ENCODE measurements around the gene MPRIP. TPM values are rescaled to one million over a fixed set of nuclear protein-coding genes. Genes with fewer than 3 reads are reported as not detected.

The MPRIP gene
- total and polyA plus RNA-seq, 4 donors, result 121 to 342 (median 175) TPM

DNA sequence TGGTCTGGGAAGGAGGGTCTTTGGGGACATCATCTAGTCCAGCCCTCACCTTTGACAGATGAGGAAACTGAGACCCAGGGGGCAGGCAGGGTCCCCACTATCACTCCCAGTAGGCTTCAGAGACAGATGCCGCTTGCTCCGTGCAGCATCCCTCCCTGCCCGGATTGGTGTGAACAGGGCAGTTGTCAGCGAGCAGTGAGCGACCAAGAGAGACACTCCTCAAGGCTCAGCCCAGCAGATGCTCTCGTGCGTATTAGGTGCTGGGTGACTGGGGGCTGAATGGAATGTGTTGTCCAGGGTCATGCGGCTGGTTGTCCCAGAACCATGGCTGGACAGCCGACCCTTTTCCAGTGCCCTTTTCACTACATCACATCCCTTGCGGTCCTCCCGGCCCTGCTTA, 49.0 kb downstream of the MPRIP start:
- ATAC-seq (ENCODE audit: insufficient read depth, low FRiP score), result no peak
- no peak overlapping the region for H3K4me3 ChIP-seq
- WGBS, 2 donors, result 84 to 92% methylated on average over 11 of the region's 11 CpGs
- no peak overlapping the region for H3K27ac ChIP-seq (ENCODE audit: low read depth in 1 of 2, low read length in 1 of 2)
- no peak for DNase-seq
- H3K9me3 ChIP-seq (ENCODE audit: control insufficient read depth in 4 of 4, insufficient read depth in 3 of 4, low read length in 3 of 4), result no peaks in the 10 kb centered on the region
- H3K36me3 ChIP-seq (ENCODE audit: control insufficient read depth in 4 of 4, insufficient read depth in 4 of 4, low read length in 4 of 4), result peaks cover 0 to 21% (median 6%) of the 10 kb centered on the region in 4 donors
- peaks cover 26 to 48% (median 33%) of the 10 kb centered on the region in 5 donors for H3K4me1 ChIP-seq (ENCODE audit: control insufficient read depth in 5 of 5, insufficient read depth in 5 of 5, low read length in 5 of 5)
- no peaks in the 10 kb centered on the region for H3K27me3 ChIP-seq (ENCODE audit: control insufficient read depth in 3 of 3, insufficient read depth in 3 of 3, low read length in 2 of 3)
- TF ChIP-seq, protein P1, sequence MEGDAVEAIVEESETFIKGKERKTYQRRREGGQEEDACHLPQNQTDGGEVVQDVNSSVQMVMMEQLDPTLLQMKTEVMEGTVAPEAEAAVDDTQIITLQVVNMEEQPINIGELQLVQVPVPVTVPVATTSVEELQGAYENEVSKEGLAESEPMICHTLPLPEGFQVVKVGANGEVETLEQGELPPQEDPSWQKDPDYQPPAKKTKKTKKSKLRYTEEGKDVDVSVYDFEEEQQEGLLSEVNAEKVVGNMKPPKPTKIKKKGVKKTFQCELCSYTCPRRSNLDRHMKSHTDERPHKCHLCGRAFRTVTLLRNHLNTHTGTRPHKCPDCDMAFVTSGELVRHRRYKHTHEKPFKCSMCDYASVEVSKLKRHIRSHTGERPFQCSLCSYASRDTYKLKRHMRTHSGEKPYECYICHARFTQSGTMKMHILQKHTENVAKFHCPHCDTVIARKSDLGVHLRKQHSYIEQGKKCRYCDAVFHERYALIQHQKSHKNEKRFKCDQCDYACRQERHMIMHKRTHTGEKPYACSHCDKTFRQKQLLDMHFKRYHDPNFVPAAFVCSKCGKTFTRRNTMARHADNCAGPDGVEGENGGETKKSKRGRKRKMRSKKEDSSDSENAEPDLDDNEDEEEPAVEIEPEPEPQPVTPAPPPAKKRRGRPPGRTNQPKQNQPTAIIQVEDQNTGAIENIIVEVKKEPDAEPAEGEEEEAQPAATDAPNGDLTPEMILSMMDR (IDR thresholded peaks at IDR 0.05; ENCODE audit: control extremely low read depth, extremely low read depth), result no peak
- no peak overlapping the region for H3K9ac ChIP-seq (ENCODE audit: insufficient read depth in 1 of 2, low read length in 2 of 2)

DNA sequence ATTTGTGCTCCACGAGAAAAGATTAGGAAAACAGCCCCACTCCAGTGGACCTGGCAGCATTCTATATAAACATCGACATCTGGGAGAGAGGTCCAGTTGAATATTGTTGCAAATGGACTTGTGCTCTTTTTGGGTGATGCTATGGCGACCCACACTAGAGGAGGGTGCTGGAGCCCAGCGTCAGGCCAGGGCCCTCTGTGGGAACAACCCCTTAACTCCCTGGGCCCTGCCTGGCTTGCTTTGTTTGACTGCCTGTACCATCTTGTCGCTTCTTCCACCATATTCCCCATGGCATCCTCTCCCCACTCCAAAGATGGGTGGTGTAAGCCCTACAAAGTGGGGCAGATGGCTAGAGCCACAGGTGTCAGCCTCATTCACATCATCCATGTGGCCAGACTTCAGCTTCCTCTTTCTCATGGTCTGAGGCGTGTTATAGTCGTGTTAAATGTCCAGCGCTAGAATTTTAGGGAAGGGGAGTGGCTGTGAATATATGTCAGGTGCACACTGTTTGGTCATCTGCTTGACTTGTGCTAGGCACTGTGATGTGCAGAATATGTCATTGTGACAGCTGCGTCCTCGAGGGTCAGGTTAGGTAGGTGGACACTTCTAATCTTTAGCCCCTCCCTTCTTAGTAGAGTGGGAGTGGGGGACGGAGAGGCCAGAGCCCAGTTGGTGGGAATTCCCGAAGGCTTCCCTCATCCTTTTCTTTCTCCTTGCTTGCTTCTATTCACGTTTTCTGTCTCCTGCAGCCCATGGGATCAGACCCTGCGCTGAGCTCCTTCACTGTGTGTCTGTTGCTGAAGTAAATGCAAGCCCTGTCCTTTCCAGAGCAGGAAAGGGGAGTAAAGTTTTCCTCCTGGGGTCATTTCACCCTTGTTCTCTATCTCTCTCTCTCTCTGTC, 49.8 kb downstream of the MPRIP start:
- H3K36me3 ChIP-seq (ENCODE audit: control insufficient read depth in 4 of 4, insufficient read depth in 4 of 4, low read length in 4 of 4), result peaks cover 0 to 24% (median 6%) of the 10 kb centered on the region in 4 donors
- 81 to 84% methylated on average over 14 of the region's 14 CpGs for WGBS, 2 donors
- H3K4me1 ChIP-seq (ENCODE audit: control insufficient read depth in 5 of 5, insufficient read depth in 5 of 5, low read length in 5 of 5), result peaks cover 31 to 56% (median 39%) of the 10 kb centered on the region in 5 donors
- no peaks in the 10 kb centered on the region for H3K27me3 ChIP-seq (ENCODE audit: control insufficient read depth in 3 of 3, insufficient read depth in 3 of 3, low read length in 2 of 3)
- no peaks in the 10 kb centered on the region for H3K9me3 ChIP-seq (ENCODE audit: control insufficient read depth in 4 of 4, insufficient read depth in 3 of 4, low read length in 3 of 4)
- no peak overlapping the region for H3K27ac ChIP-seq (ENCODE audit: low read depth in 1 of 2, low read length in 1 of 2)
- no peak for DNase-seq
- H3K4me3 ChIP-seq, result no peak overlapping the region
- H3K9ac ChIP-seq (ENCODE audit: insufficient read depth in 1 of 2, low read length in 2 of 2), result no peak overlapping the region
- ATAC-seq (ENCODE audit: insufficient read depth, low FRiP score), result no peak
- TF ChIP-seq, protein P1 (IDR thresholded peaks at IDR 0.05; ENCODE audit: control extremely low read depth, extremely low read depth), result no peak

DNA sequence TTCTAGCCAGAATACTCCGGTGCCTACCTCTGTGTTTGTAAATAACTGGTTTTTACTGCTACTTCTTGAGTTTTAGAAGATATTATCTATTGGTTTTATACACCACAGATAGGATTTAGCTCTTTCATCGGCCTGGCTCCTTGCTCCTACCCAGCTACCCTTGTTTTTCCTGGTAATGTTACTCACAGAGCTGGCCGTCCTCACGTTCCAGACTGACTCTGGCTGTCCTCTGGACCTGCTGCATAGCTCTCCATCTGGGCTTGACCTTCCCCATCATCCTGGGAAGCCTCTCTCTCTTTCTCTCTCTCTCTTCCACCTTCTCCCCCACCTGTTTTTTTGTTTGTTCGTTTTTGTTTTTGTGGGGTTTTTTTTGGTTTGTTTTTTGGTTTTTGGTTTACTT, 51.5 kb downstream of the MPRIP start:
- Histone ChIP-seq H3K27me3 (ENCODE audit: control insufficient read depth in 3 of 3, insufficient read depth in 3 of 3, low read length in 2 of 3) (no peaks in the 10 kb centered on the region), H3K4me1 (ENCODE audit: control insufficient read depth in 5 of 5, insufficient read depth in 5 of 5, low read length in 5 of 5) (peaks cover 44 to 72% (median 46%) of the 10 kb centered on the region in 5 donors), H3K9ac (ENCODE audit: insufficient read depth in 1 of 2, low read length in 2 of 2) (no peak overlapping the region), H3K36me3 (ENCODE audit: control insufficient read depth in 4 of 4, insufficient read depth in 4 of 4, low read length in 4 of 4) (peaks cover 0 to 16% (median 7%) of the 10 kb centered on the region in 4 donors), H3K9me3 (ENCODE audit: control insufficient read depth in 4 of 4, insufficient read depth in 3 of 4, low read length in 3 of 4) (no peaks in the 10 kb centered on the region), H3K4me3 (no peak overlapping the region), H3K27ac (ENCODE audit: low read depth in 1 of 2, low read length in 1 of 2) (no peak overlapping the region)
- TF ChIP-seq, protein P1 (IDR thresholded peaks at IDR 0.05; ENCODE audit: control extremely low read depth, extremely low read depth), result no peak
- ATAC-seq (ENCODE audit: insufficient read depth, low FRiP score) (no peak), DNase-seq (no peak)
- 75 to 84% methylated on average over 5 of the region's 5 CpGs for WGBS, 2 donors

All from lung (tissue), 12 donors.